Esophagus muscularis mucosa (tissue), 4 donors: ENCODE measurements around the gene SLC35F4.
"Not testable (repeated sequence)": the region's sequence is repeated elsewhere in the genome, so short reads cannot be mapped to it uniquely, and the experiment has no call there.

Experiments
- CTCF ChIP-seq, 3 experiments: fragments of 200-600 bp in 2 of 3; fragments of 450-650 bp in 1 of 3; sonication (generic) in 2 of 3; IDR thresholded peaks; one replicate each; pipeline ENCODE4 v1.5.1; 2017 to 2019; ENCODE audit warnings: antibody characterized with exemption in 3 of 3, mild to moderate bottlenecking in 2 of 3, moderate library complexity in 1 of 3
- EP300 ChIP-seq: sonication (generic); formaldehyde crosslinking; IDR thresholded peaks from one replicate; pipeline ENCODE4 v1.6.1; 2017; ENCODE audit warnings: antibody characterized with exemption
- POLR2AphosphoS5 ChIP-seq, 2 donors: sonication (generic); formaldehyde crosslinking; IDR thresholded peaks; one replicate each; pipeline ENCODE4 v1.6.1; 2017; ENCODE audit warnings: antibody characterized with exemption in 2 of 2

GRCh38 chr14:57752142-57752695 is 113.7 kb downstream of the SLC35F4 start:
- not testable (repeated sequence) for TF ChIP-seq CTCF (IDR thresholded peaks at IDR 0.05); POLR2AphosphoS5 (IDR thresholded peaks at IDR 0.05); EP300
